HG03469 (cell line): Measurements from ENCODE around the gene CISD3.

Source experiments
- ATAC-seq: cut with Tn5 transposase; IDR thresholded peaks from one replicate; pipeline ENCODE4 v1.9.1; 2021; ENCODE audit warnings: mild to moderate bottlenecking, moderate library complexity, moderate number of reproducible peaks; ENCODE audit not compliant: unreplicated experiment

CISD3 gene

DNA sequence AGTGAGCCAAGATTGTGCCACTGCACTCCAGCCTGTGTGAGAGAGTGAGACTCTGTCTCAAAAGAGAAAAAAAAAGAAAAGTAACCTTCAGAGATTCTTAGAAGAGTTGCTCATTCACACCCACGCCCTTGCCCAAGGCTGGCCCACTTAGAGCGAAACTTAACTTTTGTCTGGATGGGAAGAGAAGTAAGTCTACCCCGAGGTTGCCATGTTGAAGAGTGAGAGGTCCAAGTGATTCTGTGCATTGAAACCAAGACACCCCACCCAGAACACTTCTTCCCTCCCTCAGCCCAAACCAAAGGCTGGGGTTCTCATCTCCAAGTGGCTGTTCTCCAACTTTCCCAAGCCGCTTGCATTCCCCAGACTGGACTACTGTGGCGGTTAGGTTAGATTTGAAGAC, 2.4 kb upstream of the CISD3 start:
- ATAC-seq = no peak

DNA sequence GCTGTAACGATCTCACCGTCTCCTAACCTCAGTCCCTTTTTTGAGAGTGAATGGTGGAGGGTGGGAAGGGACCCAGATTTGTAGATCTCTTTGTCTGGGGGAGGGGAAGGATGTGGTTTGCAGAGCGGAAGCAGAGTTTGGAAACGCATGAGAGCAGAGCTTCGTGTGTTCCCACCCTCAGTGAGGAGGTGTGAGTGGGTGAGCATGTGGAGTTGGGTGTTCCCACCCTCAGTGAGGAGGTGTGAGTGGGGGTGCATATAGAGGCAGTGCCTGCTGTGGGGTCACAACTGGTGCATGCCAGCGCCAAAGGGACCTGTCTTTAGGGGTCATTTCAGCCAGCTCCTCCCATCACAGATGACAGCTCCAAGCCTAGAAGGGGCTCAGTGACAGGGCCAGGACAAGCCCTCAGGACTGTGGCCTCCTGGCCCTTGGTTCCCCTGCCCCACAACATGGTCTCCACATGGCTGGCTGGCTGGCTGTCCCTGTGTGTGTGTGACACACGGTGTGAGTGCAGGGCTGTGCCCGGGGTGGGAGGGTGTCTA, 1.8 kb upstream of the CISD3 start:
- no peak for ATAC-seq

DNA sequence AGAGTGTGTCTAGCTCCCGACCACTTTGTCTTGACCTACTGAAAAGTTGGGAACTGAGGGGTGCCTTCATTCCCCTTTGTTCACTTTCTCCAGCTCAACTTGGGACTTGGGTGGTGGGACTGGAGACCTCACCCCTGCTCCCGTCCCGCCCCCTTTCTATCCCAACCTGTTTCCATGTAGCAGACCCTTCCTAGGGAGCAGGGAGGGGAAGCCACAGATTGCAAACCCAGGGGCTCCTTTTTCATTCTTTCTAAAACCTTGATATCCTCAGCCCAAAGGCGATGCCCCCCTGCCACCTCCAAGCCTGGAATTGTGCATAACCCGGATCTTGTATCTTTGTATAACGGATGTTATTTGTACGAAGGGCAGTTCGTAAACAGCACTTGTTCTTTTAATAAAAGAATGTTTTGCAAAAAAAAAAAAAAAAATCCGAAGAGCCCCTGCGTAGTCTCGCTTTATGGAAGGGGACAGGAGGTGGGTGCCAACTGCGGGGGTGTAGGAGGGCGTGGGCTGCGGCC, 714 bp upstream of the CISD3 start:
- ATAC-seq = no peak

DNA sequence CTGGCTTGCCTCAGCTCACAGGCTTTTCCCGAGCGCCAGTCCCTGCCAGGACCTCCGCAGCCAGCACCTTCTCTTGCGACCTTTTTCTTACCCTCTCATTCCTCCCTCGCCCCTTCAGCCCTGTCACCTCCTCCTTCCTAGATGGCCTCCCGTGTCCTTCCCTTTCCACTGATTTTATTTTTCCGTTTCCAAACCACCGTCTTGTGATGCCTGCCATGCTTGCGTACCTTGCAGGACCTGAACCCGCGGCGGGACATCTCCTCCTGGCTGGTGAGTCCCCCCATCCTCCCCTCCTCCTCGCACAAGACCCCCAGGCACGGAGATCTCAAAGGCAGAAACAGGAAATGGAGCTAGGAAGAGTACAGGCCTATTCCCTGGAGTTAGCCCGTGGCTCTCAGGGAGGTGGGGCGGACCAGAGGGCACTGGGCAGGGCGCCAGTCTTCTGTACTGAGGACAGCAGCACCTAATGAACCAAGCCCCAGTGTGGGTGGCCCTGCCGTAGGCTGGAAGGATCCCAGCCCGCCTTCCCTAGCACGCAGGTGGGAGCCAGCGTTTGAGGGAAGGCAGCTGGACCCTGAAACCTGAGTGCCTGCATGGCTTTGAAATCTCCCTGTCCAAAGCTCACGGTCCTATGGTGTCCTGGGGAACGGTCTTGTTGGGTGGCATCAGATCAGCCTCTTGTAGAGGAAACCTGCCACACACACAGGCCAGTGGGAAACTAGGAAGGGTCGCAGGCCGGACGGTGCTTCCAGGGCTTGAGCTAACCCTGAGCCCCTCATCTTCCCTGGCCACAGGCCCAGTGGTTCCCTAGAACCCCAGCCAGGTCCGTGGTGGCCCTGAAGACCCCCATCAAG, 612 bp downstream of the CISD3 start:
- no peak for ATAC-seq

DNA sequence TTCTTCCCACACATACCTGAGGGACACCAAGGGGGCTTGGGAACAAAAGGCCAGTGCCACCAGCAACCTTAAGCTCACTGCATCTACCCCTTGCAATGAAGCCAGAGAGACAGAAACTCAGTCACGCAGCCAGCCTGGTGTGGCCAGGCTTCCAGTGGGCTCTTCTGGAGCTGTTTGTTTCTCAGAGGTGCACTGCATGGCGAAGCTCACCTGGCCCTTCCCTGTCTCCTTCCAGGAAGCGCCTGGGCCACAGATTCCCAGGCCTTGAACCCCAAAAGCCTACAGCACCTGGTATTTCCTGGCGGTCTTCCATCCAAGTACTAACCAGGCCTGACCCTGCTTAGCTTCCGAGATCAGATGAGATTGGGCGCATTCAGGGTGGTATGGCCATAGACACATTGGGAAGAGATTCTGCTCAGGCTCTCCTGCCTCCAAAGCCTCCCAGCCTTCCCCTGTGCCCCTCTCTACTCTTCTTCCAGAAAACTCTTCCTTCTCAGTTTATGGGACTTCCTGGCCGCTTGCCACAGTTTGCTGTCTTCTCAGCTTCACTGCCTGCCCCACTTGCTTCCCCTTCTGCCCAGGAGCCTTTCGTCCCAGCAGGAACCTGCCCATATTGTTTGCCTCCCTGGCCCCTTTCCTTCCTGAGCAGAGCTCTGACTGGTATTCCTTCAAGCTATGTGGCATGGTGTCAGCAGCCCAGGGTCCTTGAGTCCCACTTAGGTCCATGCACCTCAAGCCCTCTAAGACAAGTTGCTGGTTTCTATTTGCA, 1.6 kb downstream of the CISD3 start:
- ATAC-seq = no peak

DNA sequence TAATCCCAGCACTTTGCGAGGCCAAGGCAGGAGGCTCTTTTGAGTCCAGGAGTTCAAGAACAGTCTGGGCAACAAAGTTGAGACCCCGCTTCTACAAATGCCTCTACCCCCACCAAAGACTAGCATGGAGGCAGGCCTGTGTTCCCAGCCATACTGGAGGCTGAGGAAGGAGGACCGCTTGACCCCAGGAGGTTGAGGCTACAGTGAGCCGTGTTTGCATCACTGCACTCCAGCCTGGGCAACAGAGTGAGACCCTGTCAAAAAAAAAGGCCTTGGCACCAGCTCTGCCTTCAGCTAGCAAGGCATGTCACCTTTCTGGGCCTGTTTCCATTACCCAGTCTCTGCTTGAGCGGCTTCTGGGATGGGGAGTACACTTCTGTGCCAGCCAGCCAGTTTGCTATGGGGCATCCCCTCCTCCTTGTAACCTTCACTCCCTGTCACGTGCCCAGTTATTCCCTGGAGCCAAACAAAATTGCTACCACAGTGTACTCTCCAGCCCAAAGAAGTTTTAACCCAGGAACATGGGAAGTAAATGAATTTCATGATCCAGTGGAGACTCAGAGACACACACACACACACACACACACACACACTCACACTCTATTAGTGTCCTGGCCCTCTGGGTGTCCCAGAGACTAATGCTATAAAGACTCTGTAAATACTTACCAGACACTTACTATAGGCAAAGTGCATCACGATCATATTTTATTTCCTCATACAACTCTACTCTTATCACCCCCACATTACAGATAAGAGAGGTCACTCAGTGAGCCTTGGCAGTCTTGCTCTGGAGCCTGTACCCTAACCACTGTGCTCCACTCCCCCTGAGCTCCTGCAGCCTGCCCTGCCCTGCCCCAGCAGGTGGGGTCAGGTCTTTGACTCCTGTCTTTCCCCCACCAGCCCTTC, 2.5 kb downstream of the CISD3 start:
- ATAC-seq = no peak

DNA sequence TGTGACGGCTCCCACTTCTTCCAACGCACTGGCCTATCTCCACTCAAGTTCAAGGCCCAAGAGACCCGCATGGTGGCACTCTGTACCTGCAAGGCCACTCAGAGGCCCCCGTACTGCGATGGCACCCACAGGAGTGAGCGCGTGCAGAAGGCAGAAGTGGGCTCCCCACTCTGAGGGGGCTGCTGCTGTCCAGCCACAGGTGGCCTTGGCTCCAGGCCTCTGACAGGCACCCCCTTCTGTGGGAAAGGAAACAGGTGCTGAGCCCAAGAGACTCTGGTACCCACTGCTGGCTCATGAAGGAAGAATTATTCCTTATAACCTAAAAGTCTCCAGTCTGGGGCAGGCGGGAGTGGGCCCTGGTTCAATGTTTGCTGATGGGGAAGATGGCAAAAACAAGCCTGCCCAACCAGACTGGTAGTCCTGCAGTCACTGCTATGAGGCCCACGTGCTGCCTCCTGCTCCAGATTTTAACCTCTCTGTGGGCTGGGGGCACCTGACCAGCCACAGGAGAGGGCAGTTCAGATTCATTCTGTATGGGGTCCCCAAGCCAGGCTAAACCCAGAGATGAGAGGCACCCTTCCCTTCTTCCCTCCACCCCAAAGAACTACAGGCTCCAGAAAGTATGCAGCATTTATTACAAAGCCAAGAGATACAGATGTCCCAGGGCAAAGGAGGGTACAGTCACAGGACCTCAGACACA, 3.3 kb downstream of the CISD3 start:
- ATAC-seq = no peak

DNA sequence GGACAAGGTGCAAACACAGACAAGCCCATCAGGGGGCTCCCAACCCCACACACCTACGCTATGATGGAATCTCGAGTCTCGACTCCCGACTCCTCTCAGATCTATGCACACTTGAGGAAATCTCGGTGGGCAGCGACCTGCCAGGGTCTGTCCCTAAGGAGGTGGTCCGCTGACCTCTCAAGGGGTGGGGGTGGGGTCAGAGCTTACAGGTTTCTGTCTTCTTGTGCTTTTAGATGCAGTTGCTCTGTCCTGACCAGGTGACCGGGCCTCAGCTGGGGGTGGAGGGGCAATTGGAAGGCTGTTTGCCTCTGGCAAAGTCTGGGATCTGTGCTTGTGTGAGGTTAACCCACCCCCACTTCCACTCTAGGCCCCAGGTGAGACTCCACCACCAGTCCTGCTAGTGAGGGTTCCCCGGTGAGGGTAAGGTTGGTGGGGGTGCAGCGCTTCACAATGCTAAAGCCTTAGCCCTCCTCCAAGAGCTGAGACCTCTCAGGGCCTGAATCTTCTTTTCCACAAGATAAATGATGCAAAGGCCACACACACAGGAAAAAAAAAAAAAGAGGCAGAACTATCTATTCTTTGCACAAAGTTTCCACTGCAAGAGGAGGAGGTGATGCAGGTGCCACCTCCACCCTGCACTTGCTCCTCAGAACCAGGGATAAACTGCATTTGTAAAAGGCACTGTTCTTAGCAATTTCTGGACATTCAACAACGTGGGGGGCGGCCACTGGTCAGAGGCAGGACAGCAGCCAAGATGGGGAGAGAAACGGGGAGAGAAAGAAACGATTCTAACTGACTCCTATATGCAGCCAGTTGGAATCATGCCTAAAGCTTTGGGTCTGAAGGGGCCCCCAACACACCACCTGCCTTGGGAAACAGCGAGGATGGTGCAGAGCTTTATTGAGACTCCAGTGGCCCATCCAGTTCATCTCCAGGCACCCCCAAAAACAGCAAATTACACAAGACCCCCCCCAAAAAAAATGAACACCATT, 4.1 kb downstream of the CISD3 start:
- no peak for ATAC-seq

DNA sequence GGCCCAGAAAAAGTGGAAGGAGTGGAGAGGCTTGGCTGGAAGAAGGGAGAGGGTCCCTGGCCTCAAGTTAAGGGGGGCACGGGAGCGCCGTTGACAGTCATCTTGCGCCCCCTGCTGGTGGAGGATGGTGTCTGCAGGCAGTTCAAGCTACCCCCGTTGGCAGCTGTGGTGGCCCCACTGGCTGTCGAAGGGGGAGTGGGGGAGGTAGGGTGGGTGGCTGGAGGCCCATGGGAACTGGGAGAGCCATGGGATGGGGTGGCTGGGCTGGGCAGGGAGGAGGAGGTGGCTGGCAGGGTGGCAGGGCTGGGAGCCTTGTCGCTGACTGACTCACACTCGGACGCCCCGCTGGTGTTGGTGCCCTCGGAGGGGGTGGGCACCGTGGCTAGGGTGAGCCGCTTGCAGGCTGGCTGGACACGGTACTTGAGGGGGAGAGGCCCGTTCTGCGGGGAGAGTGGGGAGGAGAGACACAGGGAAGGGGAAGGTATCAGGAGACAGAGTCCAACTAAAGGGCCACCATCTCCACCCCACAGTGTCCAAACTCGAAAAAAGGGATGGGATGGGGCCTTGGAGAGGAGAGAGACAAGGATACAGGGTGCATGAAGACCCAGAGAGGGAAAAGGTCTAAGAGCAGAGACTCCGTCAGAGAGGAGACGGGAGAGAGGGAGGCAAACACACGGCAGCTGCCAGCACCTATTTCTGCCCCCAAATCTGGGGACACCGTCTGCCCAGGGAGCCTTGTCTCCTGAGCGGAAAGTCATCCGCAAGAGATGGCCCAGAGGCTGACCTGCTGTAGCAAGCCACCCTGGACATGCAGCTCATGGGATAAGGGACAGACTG, 5.2 kb downstream of the CISD3 start:
- ATAC-seq = no peak

DNA sequence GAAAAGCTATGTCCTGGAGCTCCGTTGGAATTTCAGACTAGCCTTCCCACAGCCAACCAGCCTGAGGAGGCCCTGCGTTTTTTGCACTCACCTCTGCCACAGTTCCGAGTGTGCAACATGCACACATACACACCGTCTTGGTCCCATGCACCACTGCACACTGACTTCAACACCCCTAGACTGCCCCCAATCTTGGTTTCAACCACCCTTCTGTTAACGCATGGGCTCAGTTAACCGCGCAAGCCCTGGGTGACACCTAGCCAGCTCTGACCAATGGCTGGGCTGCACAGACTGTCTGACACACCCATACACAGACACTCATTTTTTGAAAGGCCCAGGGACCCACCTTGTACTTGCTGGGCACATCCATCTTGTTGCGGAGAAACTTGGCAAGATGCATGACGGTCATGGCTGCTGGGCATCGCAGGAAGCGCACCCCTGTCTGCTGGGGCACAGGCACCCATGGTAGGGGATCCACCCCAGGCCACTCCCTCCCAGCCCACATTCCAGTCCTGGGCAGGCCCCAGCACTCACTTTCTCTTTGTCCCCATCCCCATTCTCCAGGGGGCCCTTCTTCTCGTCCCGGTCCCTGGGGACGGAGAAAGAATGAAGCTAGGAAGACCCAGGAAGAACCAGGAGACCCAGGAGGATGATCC, 8.0 kb downstream of the CISD3 start:
- ATAC-seq = no peak

DNA sequence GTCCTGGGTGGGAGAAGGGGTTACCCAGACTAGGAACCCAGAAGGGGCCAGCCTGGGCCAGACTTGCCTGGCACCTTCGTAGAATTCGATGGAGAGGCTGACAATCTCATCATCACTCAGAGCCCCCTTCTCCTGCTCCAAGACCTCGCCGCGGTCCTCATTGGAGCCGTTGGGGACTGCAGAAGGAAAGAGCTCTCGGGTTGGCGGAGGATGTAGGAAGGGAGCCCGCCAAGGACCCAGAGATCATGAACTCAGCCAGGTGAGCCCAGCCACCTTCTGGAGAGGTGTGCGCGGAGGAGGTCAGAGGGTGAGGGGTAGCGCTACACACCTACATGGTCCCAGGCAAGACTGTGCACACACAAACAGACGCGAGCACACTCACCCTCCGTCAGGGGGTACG, 8.5 kb downstream of the CISD3 start:
- no peak for ATAC-seq

DNA sequence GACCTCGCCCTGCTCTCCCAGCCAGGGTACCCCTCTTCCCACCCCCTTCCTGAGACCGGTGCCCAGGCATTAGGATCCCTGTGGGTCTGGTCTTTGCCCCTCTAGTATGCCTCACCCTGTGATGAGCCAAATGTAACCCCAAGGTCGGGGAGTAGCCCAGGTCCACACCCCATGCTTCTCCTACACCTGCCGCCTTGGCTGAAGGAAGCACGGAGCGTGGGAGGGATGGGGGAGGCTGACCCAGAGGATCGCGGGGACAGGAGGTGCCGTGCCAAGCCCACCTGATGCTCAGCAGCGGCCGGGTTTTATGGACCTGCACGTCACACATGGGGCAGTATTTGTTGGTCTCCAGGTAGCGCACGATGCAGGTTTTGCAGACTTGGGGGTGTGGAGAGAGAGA, 9.2 kb downstream of the CISD3 start:
- ATAC-seq = no peak

DNA sequence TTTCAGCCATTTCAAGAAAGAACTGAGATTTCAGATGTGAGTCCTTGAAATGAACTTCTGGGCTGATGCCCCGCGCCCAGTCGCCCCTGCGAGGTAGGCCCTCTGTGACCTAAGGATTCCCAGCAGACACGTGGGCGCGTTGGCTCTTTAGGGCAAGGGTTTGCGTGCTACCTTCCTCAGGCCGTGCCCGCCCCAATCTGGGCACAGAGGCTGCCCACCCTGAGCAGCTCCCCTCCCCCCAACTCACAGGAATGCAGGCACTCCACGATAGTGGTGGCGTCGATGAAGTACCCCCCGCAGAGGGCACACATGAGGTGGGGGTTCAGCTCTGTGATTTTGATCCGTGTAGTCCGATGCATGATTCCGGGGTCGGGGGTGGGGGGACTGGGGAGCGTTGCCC, 9.9 kb downstream of the CISD3 start:
- ATAC-seq = no peak

DNA sequence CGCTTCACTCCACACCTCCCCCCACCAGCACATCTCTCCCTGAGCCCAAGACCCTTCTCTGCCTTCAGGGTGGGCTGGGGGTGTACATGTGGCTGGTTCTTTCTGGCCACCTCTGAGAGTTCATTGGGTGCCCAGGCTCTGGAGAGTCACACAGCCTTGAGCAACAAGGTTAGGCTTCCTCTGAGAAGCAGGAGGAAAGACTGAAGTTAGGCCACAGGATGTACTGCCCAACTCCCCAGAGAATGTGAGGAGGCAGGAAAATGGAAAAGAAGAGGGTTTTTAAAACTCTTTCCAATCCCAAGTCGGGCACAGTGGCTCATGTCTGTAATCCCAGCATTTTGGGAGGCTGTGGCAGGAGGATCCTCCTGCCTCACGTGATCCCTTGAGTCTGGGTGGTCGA, 10.7 kb downstream of the CISD3 start:
- ATAC-seq = no peak

DNA sequence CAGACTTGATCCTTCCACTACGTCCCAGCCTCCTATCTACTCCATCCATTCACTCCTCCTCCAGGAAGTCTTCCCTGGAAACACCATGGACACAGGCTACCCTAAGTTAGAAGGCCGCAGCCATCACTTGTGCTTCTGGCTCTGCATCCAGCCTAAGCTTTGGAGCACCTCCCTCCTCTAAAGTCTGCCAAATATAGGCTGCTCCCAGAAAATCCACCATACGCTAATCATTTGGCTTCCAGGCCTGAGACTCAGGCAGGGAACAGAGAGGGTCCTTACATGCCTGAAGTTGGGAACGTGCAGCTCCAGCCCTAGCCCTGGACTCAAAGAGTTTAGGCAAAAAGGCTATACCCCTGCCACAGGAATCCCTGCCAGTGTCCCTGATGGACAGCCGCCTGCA, 11.3 kb downstream of the CISD3 start:
- no peak for ATAC-seq

DNA sequence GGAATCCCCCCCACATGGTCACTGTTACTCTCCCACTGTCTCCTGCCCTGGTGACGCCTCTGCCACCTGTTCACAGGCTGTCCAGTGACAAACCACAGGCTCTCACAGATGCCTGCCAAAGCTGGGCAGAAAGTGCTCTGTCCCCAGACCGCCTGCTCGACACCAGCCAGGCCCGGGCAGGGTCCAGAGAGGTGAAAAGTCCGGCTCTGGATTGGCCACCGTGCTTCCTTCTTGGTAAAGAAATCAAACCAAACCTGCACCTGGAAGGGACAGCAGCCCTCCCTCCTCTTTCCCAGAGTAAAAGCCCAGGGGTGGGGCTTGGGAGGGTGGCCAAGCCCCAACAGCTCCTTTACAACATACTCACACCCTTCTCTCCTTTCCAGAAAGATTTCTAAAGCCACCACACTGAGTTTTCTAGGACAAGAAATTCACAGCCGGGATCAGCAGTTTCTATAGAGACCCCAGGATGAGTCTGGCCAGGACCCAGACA, 11.8 kb downstream of the CISD3 start:
- no peak for ATAC-seq
